Umbilical cord (tissue), 2 donors: Measurements from ENCODE around the gene SMARCD2. TPM values are rescaled to one million over a fixed set of nuclear protein-coding genes. Genes with fewer than 3 reads are reported as not detected.

Experiments used
- DNase-seq: peaks from one replicate; pipeline ENCODE4 v3.0.0-alpha.2; 2015; ENCODE audit warnings: low spot score
- total RNA-seq: library from RNA; depleted of rRNA; stranded (reverse); fragments of >200 nt; gene quantifications from one replicate; pipeline ENCODE4 v1.2.3, GENCODE V29; 2014; ENCODE audit warnings: low replicate concordance; ENCODE audit not compliant: insufficient read depth

SMARCD2 gene
- total RNA-seq, 1 donor from 2014 or later: 103 TPM

DNA sequence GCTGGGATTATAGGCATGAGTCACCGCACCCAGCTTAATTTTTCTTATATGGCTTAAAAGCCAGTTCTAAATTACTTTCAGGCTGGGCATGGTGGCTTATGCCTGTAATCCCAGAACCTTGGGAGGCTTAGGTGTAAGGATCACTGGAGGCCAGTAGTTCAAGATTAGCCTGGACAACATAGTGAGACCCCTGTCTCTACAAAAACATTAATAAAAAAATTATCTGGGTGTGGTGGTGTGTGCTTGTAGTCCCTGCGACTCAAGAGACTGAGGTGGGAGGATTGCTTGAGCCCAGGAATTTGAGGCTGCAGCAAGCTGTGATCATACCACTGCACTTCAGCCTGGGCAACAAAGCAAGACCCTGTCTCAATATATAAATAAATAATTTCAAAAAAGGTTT lies 10.8 kb upstream of the SMARCD2 start:
- DNase-seq: no peak

DNA sequence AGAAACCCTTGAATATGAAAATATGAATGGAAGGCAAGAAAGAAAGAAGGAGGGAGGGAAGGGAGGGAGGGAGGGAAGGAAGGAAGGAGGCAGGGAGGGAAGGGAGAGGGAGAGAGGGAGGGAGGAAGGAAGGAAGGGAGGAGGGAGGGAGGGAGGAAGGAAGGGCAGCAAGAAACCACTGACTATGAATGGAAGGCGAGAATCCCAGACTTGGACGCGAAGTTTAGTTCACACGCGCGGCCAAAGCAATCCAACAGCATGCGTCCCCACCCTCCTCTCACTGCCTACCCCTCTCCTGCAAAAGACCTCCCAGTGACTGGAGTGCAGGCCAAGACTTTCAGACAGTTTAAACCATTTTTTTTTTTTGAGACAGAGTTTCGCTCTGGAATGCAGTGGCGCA lies 7.9 kb upstream of the SMARCD2 start:
- DNase-seq: no peak

GRCh38 chr17:63848834-63849689 lies 6.6 kb upstream of the SMARCD2 start:
- peak; percentile 91 for DNase-seq

DNA sequence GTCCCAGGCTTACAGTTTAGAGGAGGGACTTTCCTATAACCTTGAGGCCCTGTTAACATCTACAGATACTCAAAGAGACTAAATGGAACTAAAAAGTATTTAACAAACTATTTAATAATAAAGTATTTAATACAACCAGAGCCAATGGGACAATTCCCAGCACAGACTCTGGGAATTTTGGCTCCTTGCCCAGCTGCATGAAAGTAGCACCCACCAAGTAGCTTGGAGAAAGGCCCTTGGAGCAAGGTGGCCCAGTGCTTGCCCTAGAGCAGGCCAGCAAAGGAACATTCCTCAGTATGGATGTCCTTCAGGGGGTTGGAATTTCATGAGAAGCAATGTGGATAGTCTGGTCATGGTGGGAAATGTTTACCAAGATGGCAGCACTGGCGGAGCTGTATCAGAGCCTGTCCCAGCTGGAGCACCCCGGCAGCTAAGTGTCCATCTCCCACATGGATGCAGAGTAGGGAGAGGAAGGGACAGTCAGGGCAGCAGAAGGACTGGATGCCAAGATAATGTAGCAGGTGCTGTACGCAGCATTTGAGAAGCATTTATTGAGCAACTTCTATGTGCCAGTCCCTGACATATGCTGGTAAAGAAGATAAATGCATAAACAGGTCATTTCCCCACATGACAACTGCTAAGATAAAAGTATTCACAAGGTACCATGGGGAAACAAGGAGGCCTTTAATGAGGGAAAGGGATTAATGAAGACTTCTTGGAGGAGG lies 5.2 kb upstream of the SMARCD2 start:
- no peak for DNase-seq

- DNase-seq: no peak
These were observed 3.0 kb upstream of the SMARCD2 start for GRCh38 chr17:63845509-63845908.

DNA sequence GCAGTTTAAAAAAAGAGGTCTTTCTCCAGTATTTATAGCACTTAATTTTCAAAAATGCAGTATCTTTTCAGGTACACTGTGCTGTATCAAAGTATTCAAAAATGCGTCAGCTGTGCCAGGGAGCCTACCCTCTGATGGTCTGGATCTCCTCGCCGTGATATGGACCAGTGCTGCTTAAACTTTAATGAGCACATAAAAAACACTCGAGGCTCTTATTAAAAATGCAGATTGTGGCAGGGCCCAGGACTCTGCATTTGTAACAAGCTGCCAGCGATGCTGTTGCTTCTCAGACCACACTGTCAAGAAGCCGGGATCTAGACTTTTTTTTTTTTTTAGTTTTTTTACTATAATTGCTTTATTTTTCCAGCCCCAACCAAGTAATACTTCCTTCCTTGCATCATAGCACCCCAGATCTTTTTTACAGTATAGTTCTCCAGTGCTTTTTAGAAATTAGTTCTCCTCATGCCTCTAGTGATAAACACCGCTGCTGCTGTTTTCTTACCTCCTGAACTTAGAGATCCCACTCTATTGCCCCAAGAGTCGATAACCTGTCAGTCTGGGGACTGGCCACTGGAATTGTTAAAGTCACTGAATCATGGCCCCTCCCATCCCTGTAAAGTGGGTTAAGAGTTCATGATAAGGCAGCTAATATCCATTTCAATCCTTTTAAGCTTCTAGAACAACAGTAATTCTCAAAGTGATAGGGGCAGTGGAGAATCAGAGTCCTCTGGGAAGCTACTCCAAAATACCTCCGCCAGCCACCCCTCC lies 1.6 kb upstream of the SMARCD2 start:
- peak; percentile 72 for DNase-seq

GRCh38 chr17:63843387-63843888 lies 953 bp upstream of the SMARCD2 start:
- peak; percentile 84 for DNase-seq

DNA sequence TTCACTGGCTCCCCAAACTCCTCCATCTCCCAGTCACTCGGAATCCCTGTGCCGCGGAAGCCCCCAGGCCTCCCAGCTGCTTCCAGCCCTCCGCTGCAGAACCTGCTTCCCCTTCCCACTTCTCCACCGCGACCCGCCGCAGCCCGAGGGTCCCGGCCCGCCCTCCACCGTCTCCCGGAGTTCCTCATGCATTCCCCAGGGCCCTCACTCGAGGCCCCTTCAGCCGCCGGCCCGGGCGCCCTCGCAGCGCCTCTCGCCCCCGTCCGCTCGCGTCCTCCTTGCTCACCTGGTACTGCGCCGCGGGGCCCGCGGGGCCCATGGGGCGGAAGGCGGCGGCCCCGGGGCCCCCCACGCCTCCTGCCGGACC lies 329 bp downstream of the SMARCD2 start:
- DNase-seq: no peak

- DNase-seq: peak; percentile 66
These were observed 924 bp downstream of the SMARCD2 start for GRCh38 chr17:63841350-63842172.

DNA sequence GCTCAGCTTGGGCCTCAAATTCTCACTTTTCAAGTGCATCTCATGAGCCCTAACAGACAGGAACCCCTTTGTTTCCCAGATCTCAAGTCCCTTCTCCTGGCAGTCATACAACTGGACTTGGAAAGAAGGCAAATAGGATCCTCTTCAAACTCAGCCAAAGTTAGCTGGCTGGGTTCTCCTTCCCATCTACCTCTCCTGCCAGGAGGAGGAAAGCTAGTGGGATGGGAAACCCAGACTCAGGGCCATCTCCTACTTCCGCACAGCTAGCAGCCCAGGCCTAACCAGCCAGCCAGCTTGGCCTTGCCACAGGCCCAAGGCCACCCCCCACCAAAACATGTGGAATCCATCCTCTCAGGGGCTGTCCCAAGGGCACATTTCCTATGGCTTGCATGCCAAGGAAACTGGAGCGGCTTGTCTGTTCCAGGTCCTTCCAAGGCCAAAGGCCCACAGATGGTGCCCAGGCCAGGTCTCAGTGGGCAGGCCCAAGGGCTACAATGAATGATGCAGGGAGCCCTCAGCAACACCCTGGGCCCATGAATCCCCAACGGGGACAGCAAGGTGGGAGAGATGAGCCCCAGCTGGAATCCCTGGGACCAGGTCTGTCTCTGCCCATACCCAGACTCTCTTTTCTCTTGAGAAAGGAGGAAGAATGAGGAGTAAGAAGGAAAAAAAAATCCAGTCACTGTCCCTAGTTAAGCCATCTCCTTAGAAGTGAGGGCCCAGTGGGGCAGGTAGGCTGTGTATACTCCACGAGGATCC lies 1.7 kb downstream of the SMARCD2 start:
- no peak for DNase-seq

GRCh38 chr17:63838631-63839171 lies 3.8 kb downstream of the SMARCD2 start:
- peak; percentile 97 for DNase-seq

GRCh38 chr17:63837962-63838600 lies 4.4 kb downstream of the SMARCD2 start:
- no peak for DNase-seq

DNA sequence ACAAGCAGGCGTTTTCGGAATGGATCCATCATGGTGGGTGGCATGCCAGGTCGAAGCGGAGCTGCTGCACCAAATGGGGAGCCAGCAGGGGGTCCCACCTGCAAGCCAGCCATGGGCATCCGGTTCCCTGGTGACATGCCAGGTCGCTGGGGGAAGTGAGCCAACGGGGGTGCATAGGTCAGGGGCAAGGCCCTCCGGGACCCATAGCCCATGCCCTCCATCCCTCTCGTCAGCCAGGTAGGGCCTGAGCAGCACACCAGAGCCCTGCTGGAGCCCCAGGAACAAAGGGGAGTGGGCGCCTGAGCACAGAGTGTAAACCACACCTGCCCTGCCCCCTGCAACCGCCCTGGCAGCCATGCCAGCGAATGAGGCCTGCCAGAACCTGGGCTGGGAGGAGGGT lies 5.0 kb downstream of the SMARCD2 start:
- no peak for DNase-seq

GRCh38 chr17:63836811-63837210 lies 5.7 kb downstream of the SMARCD2 start:
- DNase-seq: no peak

GRCh38 chr17:63835167-63835720 lies 7.2 kb downstream of the SMARCD2 start:
- DNase-seq: no peak

DNA sequence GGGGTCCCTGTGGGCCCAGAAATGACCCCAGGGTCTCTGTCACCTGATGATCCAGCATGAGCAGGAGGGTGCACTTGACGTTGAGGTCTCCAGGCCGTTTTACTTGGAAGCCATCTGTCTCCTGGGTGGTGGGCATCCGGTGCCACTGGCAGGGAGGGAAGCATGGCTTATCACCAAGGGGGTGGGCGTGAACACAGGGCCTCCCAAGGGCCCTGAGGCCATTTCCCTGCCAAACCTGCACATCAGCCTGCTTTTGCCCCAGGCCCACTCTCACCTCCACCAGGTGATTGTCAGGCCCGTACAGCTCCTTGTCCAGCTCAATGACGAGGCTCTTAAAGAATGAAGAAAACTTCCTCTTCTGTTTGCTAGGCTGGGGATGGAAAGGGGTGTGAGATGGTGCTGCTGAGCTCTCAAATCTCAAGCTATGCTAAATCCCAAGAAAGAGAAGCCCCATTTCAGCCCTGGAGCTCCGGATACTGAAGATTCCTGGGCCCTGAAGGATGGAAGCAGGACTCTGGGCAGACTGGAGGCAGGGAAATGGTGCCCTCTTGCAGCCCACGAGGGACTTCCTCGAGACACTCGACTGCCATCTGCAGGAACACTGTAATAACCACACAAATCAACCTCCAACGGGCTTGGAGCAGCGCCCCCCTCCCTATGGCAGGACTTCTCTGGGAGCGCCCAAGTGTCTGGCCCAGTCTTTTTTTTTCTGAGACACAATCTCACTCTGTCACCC lies 7.9 kb downstream of the SMARCD2 start:
- DNase-seq: peak; percentile 55

DNA sequence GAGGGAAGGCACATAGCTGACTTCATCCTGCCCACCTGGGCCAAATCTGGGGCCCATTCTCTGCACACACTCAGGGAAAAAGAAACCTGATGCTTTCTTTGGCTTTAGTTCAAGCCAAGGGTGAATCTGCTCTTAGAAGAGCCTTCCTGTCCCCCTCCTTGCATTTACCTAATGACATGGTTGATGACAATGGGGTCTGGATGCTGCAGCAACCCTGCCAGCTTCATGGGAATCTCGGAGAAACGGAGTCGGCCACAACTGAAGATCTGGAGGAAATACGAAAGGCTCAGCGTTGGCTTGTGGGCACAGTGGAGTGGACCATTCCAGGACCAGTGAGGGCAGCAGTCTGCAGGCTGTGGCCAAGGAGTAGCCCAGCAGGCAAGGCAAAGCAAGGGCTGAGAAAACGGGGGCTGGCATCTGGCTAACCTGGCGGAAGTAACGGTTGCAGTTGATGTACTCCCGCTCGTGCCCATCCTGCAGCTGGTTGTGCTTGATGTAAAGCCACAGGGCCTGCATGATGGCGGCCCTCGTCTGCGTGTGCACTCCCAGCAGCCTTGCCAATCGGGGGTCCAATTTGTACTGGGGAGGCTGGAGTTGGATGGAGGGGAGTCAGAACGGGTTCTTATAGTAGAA lies 8.6 kb downstream of the SMARCD2 start:
- no peak for DNase-seq
